GM12878 (cell line): Measurements from ENCODE around the gene FOXK1. TPM values are rescaled to one million over a fixed set of nuclear protein-coding genes. Genes with fewer than 3 reads are reported as not detected.

Experiments
- ATAC-seq: fragments of 200-7000 bp; cut with Tn5 transposase; 3 replicates; pipeline ENCODE4 v1.9.1; 2020; ENCODE audit warnings: mild to moderate bottlenecking, moderate library complexity
- BruUV-seq: library from RNA; stranded (reverse); fragments of 400-500 nt; replicated peaks from 2 replicates; lab custom pipeline; 2021; lab: Mats Ljungman, UMichigan
- CTCF ChIA-PET: fragments of 300-600 bp; sonication (Branson Sonifier 250); formaldehyde crosslinking; extraction: SDS; loops from one replicate; lab custom pipeline; 2021; ENCODE audit warnings: inconsistent platforms; lab: Yijun Ruan, JAX
- POLR2A ChIA-PET: fragments of 350-600 bp; formaldehyde crosslinking; extraction: SDS; loops from one replicate; lab custom pipeline; 2021; ENCODE audit warnings: inconsistent platforms; lab: Charles Lee
- RAD21 ChIA-PET: fragments of 300-600 bp; sonication (Branson Sonifier 250); formaldehyde crosslinking; loops from one replicate; lab custom pipeline; 2023; ENCODE audit warnings: antibody characterized with exemption; ENCODE audit not compliant: unreplicated experiment; lab: Charles Lee
- SMC1A ChIA-PET: fragments of 300-600 bp; sonication (Branson Sonifier 250); formaldehyde crosslinking; loops from one replicate; lab custom pipeline; 2023; ENCODE audit not compliant: unreplicated experiment, uncharacterized antibody; lab: Charles Lee
- DNase-seq: peaks from one replicate; pipeline ENCODE4 v3.0.0-alpha.2; 2011; ENCODE audit warnings: low read depth, low spot score
- FAIRE-seq: peaks from 3 replicates; lab custom pipeline; 2011; peaks lifted over from hg19 to GRCh38; lab: Jason Lieb, UNC
- H2AFZ ChIP-seq: 2 replicates; pipeline ENCODE4 v1.6.0; 2011; ENCODE audit warnings: low read depth, low read length, control low read depth; ENCODE audit not compliant: control insufficient read depth
- H3K27ac ChIP-seq: 2 replicates; pipeline ENCODE4 v1.5.1; 2011; ENCODE audit warnings: control low read depth; ENCODE audit not compliant: control insufficient read depth, insufficient read depth
- H3K27me3 ChIP-seq, 2 experiments: replicated peaks in 1 of 2; 2 replicates each; pipeline versions ENCODE4 v1.6.0 to v1.6.1; 2011; ENCODE audit warnings: low read length in 1 of 2; ENCODE audit not compliant: control insufficient read depth in 2 of 2, insufficient read depth in 2 of 2
- H3K36me3 ChIP-seq, 2 experiments: 2 replicates each; pipeline ENCODE4 v1.5.1; 2011; ENCODE audit warnings: low read length in 1 of 2; ENCODE audit not compliant: control insufficient read depth in 2 of 2, insufficient read depth in 2 of 2
- H3K4me1 ChIP-seq: 2 replicates; pipeline ENCODE4 v1.6.1; 2011; ENCODE audit warnings: mild to moderate bottlenecking, low read length, moderate library complexity, mixed read lengths; ENCODE audit not compliant: control insufficient read depth, insufficient read depth
- H3K4me2 ChIP-seq: 2 replicates; pipeline ENCODE4 v1.6.0; 2011; ENCODE audit warnings: control low read depth; ENCODE audit not compliant: control insufficient read depth, insufficient read depth
- H3K4me3 ChIP-seq: fragments of 200-600 bp; sonication (generic); 2 replicates; pipeline ENCODE4 v1.5.1; 2016
- H3K79me2 ChIP-seq: 2 replicates; pipeline ENCODE4 v1.6.0; 2011; ENCODE audit warnings: low read length; ENCODE audit not compliant: control insufficient read depth, insufficient read depth
- H3K9ac ChIP-seq: 2 replicates; pipeline ENCODE4 v1.8.0; 2011; ENCODE audit warnings: low read length, control low read depth, mixed read lengths; ENCODE audit not compliant: control insufficient read depth, insufficient read depth
- H3K9me3 ChIP-seq: replicated peaks from 3 replicates; pipeline ENCODE4 v1.5.1; 2011; ENCODE audit warnings: mild to moderate bottlenecking, low read length; ENCODE audit not compliant: control insufficient read depth, insufficient read depth
- H4K20me1 ChIP-seq: 2 replicates; pipeline ENCODE4 v1.6.0; 2011; ENCODE audit not compliant: control insufficient read depth, insufficient read depth
- CBX3 ChIP-seq: fragments of 200-600 bp; sonication (generic); IDR thresholded peaks from 2 replicates; pipeline ENCODE4 v1.6.1; 2016; ENCODE audit warnings: low read depth, borderline replicate concordance
- JUNB ChIP-seq: IDR thresholded peaks from 2 replicates; pipeline ENCODE4 v1.6.1; 2016; ENCODE audit warnings: antibody characterized with exemption, mild to moderate bottlenecking
- NBN ChIP-seq: fragments of 450-650 bp; IDR thresholded peaks from 2 replicates; pipeline ENCODE4 v1.6.1; 2016
- POLR2A ChIP-seq: IDR thresholded peaks from 2 replicates; pipeline ENCODE4 v1.6.1; 2011; ENCODE audit warnings: low read depth, mild to moderate bottlenecking, low read length
- SUZ12 ChIP-seq: fragments of 200-600 bp; sonication (generic); IDR thresholded peaks from one replicate; pipeline ENCODE4 v1.6.1; 2018; ENCODE audit warnings: antibody characterized with exemption, mild to moderate bottlenecking; ENCODE audit not compliant: unreplicated experiment
- ZBTB40 ChIP-seq: fragments of 450-650 bp; IDR thresholded peaks from 2 replicates; pipeline ENCODE4 v1.6.1; 2016; ENCODE audit warnings: mild to moderate bottlenecking, moderate library complexity, borderline replicate concordance
- ZNF384 ChIP-seq: IDR thresholded peaks from 2 replicates; pipeline ENCODE4 v1.6.1; 2012; ENCODE audit warnings: low read depth, mild to moderate bottlenecking, low read length, improper control_type of control experiment, borderline replicate concordance
- ZNF622 ChIP-seq: fragments of 450-650 bp; IDR thresholded peaks from 2 replicates; pipeline ENCODE4 v1.6.1; 2017; ENCODE audit warnings: mild to moderate bottlenecking, inconsistent platforms
- WGBS: methylation state at CpG from one replicate; pipeline ENCODE4 v1.1.6; 2016; ENCODE audit warnings: low lambda C conversion rate; ENCODE audit not compliant: insufficient replicate concordance, insufficient coverage; ENCODE audit errors: missing lambda C conversion rate; 5-methylcytosine and 5-hydroxymethylcytosine counted together
- in situ Hi-C: fragments of 300-500 bp; cut with MboI; formaldehyde crosslinking; loops from 9 replicates; pipeline ENCODE4 v1.14.3; 2018; ENCODE audit warnings: mixed read lengths
- intact Hi-C: fragments of 100-400 bp; cut with micrococcal nuclease; formaldehyde crosslinking; loops from one replicate; pipeline ENCODE4 v1.14.2; 2022; ENCODE audit not compliant: unreplicated experiment
- polyA plus RNA-seq, 11 experiments: library from polyadenylated mRNA; depleted of rRNA in 4 of 11; unstranded in 6 of 11; stranded (reverse) in 5 of 11; fragments of >200 nt; fragmentation: Nextera tagmentation in 4 of 11; fragmentation: Illumina TruSeq in 1 of 11; extraction: Ambion mirVana in 4 of 11; extraction: Trizol in 1 of 11; gene quantifications; 1 replicate in 1 of 11; 2 replicates in 10 of 11; pipeline versions ENCODE4 v1.2.1 to v1.2.3, GENCODE V29; 2011 to 2016; ENCODE audit warnings: inconsistent platforms in 2 of 11, missing spikeins in 2 of 11, low read depth in 1 of 11
- total RNA-seq, 4 experiments: library from RNA; depleted of rRNA in 3 of 4; stranded (reverse); fragments of >200 nt in 3 of 4; fragmentation: Illumina TruSeq in 1 of 4; extraction: Trizol in 1 of 4; gene quantifications; 2 replicates each; pipeline versions ENCODE4 v1.2.1 to v1.2.3, GENCODE V29; 2013 to 2021

FOXK1 gene
- total and polyA plus RNA-seq, 10 of the 15 experiments (the other 5 are each of a cell fraction or from before 2014, with no cell fraction given), result 0.24 to 31.8 (median 4.5) TPM

GRCh38 chr7:4758791-4759190 lies 76.7 kb downstream of the FOXK1 start (continued):
- TF ChIP-seq ZBTB40 (no peak), JUNB (no peak), ZNF384 (no peak), CBX3 (no peak), SUZ12 (no peak), ZNF622 (no peak)

- Histone ChIP-seq H2AFZ (no peak overlapping the region), H4K20me1 (no peaks in the 10 kb centered on the region), H3K9me3 (no peaks in the 10 kb centered on the region), H3K4me3 (no peak overlapping the region), H3K4me1 (no peaks in the 10 kb centered on the region), H3K36me3 (peaks cover 11 to 33% of the 10 kb centered on the region in 2 experiments; a peak in 3 of 4 replicates), H3K79me2 (no peaks in the 10 kb centered on the region), H3K9ac (no peak overlapping the region), H3K4me2 (no peak overlapping the region), H3K27me3 (no peaks in the 10 kb centered on the region), H3K27ac (no peak overlapping the region)
- FAIRE-seq (no peak), DNase-seq (no peak), ATAC-seq (no peak)
- CTCF ChIA-PET, result no interaction called here
- 96% methylated on average over 35 of the region's 40 CpGs for WGBS
- peak; percentile 48; the same call in 1 of the 2 replicates for TF ChIP-seq POLR2A
- TF ChIP-seq NBN, result no peak
- RAD21 ChIA-PET, result no interaction called here
- intact Hi-C loops (no loop called here), in situ Hi-C loops (no loop called here)
- no TSS peak for BruUV-seq
- POLR2A ChIA-PET, result no interaction called here
- SMC1A ChIA-PET, result no interaction called here
Measured at GRCh38 chr7:4759211-4759610, 77.1 kb downstream of the FOXK1 start.
